Measurements from ENCODE around the gene FDX1. TPM values are rescaled to one million over a fixed set of nuclear protein-coding genes. Genes with fewer than 3 reads are reported as not detected.
"Not testable (repeated sequence)": the region's sequence is repeated elsewhere in the genome, so short reads cannot be mapped to it uniquely, and the experiment has no call there.

FDX1 gene
- total RNA-seq, 2 experiments from 2014 or later, result 10.2 to 10.6 TPM

DNA sequence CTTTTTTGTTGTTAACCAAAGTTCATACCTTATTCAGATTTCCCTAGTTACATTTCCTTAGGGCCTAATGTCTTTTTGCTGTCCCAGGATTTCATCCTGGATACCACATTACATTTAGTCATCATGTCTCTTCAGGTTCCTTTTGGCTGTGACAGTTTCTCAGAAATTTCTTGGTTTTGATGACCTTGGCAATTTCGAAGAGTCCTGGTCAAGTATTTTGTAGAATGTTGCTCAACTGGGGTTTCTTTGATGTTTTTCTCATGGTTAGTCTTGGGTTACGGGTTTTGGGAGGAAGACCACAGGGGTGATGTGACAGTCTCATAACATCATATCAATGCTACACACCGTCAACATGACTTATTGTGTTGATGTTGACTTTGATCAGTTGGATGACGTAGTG lies 39.8 kb upstream of the FDX1 start:
- intact Hi-C loops (cut with DNase I, micrococcal nuclease), result no loop called here
- Histone ChIP-seq H3K27ac (ENCODE audit: low read depth in 1 of 2, low read length in 2 of 2) (no peak overlapping the region), H3K27me3 (ENCODE audit: control insufficient read depth in 1 of 2, insufficient read depth in 2 of 2, low read length in 2 of 2) (no peaks in the 10 kb centered on the region), H3K4me3 (ENCODE audit: low read length) (no peak overlapping the region), H3K4me1 (ENCODE audit: insufficient read depth, low read length) (peaks cover 11% of the 10 kb centered on the region), H3K36me3 (ENCODE audit: insufficient read depth, low read length) (no peaks in the 10 kb centered on the region), H3K9me3 (ENCODE audit: control insufficient read depth in 1 of 2, insufficient read depth in 1 of 2, low read length in 2 of 2) (peaks cover 0 to 9% of the 10 kb centered on the region in 2 experiments)
- Mint-ChIP-seq H3K4me3 (no peak overlapping the region), H3K36me3 (ENCODE audit: low read depth) (peaks cover 11% of the 10 kb centered on the region), H3K4me1 (ENCODE audit: low read depth) (peaks cover 11% of the 10 kb centered on the region), H3K27ac (no peak overlapping the region), H3K27me3 (peaks cover 8% of the 10 kb centered on the region), H3K9me3 (peaks cover 4% of the 10 kb centered on the region)
- ATAC-seq (ENCODE audit: poor library complexity), result no peak
- ChIA-PET POLR2A (no interaction called here), CTCF (no interaction called here)
- no peak for DNase-seq
- TF ChIP-seq, protein P1, sequence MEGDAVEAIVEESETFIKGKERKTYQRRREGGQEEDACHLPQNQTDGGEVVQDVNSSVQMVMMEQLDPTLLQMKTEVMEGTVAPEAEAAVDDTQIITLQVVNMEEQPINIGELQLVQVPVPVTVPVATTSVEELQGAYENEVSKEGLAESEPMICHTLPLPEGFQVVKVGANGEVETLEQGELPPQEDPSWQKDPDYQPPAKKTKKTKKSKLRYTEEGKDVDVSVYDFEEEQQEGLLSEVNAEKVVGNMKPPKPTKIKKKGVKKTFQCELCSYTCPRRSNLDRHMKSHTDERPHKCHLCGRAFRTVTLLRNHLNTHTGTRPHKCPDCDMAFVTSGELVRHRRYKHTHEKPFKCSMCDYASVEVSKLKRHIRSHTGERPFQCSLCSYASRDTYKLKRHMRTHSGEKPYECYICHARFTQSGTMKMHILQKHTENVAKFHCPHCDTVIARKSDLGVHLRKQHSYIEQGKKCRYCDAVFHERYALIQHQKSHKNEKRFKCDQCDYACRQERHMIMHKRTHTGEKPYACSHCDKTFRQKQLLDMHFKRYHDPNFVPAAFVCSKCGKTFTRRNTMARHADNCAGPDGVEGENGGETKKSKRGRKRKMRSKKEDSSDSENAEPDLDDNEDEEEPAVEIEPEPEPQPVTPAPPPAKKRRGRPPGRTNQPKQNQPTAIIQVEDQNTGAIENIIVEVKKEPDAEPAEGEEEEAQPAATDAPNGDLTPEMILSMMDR (IDR thresholded peaks at IDR 0.05), result no peak

DNA sequence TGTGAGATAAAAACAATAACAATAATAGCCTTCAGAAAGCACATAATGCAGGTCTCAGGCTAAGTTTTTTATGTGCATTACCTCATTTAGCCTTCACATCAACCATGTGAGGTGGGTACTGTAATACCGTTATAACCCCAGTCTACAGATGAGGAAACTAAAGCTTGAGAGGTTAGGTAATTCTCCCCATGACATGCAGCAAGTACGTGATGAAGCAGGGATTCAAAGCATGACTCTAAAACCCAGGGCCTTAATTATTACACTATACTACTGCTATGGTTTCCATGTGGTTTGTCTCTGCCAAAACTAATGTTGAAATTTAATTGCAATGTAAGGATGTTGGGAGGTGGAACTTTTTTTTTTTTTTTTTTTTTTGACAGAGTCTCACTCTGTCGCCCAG lies 37.7 kb upstream of the FDX1 start:
- Mint-ChIP-seq H3K9me3 (peaks cover 2% of the 10 kb centered on the region), H3K36me3 (ENCODE audit: low read depth) (peaks cover 11% of the 10 kb centered on the region), H3K27me3 (peaks cover 14% of the 10 kb centered on the region), H3K27ac (no peak overlapping the region), H3K4me1 (ENCODE audit: low read depth) (peaks cover 11% of the 10 kb centered on the region), H3K4me3 (no peak overlapping the region)
- intact Hi-C loops (cut with DNase I, micrococcal nuclease), result no loop called here
- peaks cover 0 to 9% of the 10 kb centered on the region in 2 experiments for H3K9me3 ChIP-seq (ENCODE audit: control insufficient read depth in 1 of 2, insufficient read depth in 1 of 2, low read length in 2 of 2)
- H3K27me3 ChIP-seq (ENCODE audit: control insufficient read depth in 1 of 2, insufficient read depth in 2 of 2, low read length in 2 of 2), result no peaks in the 10 kb centered on the region
- CTCF ChIA-PET, result no interaction called here
- no peak overlapping the region for H3K4me3 ChIP-seq (ENCODE audit: low read length)
- TF ChIP-seq, protein P1 (IDR thresholded peaks at IDR 0.05), result no peak
- DNase-seq (no peak), ATAC-seq (ENCODE audit: poor library complexity) (no peak)
- peaks cover 11% of the 10 kb centered on the region for H3K4me1 ChIP-seq (ENCODE audit: insufficient read depth, low read length)
- no peak overlapping the region for H3K27ac ChIP-seq (ENCODE audit: low read depth in 1 of 2, low read length in 2 of 2)
- POLR2A ChIA-PET, result no interaction called here
- H3K36me3 ChIP-seq (ENCODE audit: insufficient read depth, low read length), result no peaks in the 10 kb centered on the region

DNA sequence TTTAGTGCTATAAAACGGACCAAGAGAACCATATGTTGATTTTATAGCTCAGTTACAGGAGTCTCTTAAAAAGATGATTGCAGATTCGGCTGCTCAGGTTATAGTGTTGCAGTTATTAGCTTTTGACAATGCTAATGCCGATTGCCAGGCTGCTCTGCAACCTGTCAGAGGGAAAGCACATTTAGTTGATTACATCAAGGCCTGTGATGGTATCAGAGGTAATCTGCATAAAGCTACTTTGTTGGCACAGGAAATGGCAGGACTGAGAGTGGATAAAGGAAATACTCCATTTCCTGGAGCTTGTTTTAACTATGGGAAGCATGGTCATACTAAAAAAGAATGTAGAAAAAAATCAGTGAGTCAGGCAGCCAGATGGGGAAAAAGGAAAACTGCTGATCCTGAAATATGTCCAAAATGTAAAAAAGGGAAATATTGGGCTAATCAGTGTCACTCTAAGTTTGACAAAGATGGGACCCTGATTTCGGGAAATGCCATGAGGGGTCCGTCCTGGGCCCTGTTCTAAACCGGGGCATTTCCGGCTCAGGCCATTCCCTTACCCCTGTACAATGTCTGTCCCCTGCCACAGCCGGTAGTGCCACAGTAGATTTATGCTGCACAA lies 32.0 kb upstream of the FDX1 start:
- H3K9me3 Mint-ChIP-seq; DNase-seq; H3K27ac ChIP-seq (ENCODE audit: low read depth in 1 of 2, low read length in 2 of 2); H3K4me1 ChIP-seq (ENCODE audit: insufficient read depth, low read length); H3K4me1 Mint-ChIP-seq (ENCODE audit: low read depth); H3K27me3 ChIP-seq (ENCODE audit: control insufficient read depth in 1 of 2, insufficient read depth in 2 of 2, low read length in 2 of 2); H3K4me3 Mint-ChIP-seq; H3K9me3 ChIP-seq (ENCODE audit: control insufficient read depth in 1 of 2, insufficient read depth in 1 of 2, low read length in 2 of 2); H3K36me3 Mint-ChIP-seq (ENCODE audit: low read depth); H3K4me3 ChIP-seq (ENCODE audit: low read length); intact Hi-C loops (cut with DNase I, micrococcal nuclease); H3K27ac Mint-ChIP-seq; H3K36me3 ChIP-seq (ENCODE audit: insufficient read depth, low read length); CTCF ChIA-PET; ATAC-seq (ENCODE audit: poor library complexity): not testable (repeated sequence)
- H3K27me3 Mint-ChIP-seq, result peaks cover 14% of the 10 kb centered on the region
- POLR2A ChIA-PET, result interaction anchor here (0.6 kb wide), 1 partner anchor 101 kb away, joined by 3 read pairs; the partner anchor contains the start of gene RDX

DNA sequence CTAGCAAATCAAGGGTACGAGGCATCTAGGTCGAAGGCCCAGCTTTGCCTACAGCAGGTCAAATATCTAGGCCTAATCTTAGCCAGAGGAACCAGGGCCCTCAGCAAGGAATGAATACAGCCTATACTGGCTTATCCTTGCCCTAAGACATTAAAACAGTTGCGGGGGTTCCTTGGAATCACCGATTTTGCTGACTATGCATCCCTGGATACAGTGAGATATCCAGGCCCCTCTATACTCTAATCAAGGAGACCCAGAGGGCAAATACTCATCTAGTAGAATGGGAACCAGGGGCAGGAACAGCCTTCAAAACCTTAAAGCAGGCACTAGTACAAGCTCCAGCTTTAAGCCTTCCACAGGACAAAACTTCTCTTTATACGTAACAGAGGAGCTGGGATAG lies 26.2 kb upstream of the FDX1 start:
- POLR2A ChIA-PET, result not testable (repeated sequence)

DNA sequence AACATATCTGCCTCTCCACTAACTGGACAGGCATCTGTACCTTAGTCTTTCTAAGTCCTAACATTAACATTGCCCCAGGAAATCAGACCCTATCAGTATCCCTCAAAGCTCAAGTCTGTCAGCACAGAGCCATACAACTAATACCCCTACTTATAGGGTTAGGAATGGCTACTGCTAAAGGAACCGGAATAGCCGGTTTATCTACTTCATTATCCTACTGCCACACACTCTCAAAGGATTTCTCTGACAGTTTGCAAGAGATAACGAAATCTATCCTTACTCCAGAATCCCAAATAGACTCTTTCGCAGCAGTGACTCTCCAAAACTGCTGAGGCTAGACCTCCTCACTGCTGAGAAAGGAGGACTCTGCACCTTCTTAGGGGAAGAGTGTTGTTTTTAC lies 24.1 kb upstream of the FDX1 start:
- DNase-seq; H3K27ac ChIP-seq (ENCODE audit: low read depth in 1 of 2, low read length in 2 of 2); H3K4me1 ChIP-seq (ENCODE audit: insufficient read depth, low read length); H3K27ac Mint-ChIP-seq; CTCF ChIA-PET; H3K9me3 ChIP-seq (ENCODE audit: control insufficient read depth in 1 of 2, insufficient read depth in 1 of 2, low read length in 2 of 2); ATAC-seq (ENCODE audit: poor library complexity); H3K36me3 ChIP-seq (ENCODE audit: insufficient read depth, low read length); H3K36me3 Mint-ChIP-seq (ENCODE audit: low read depth); H3K4me1 Mint-ChIP-seq (ENCODE audit: low read depth); POLR2A ChIA-PET; intact Hi-C loops (cut with DNase I, micrococcal nuclease); H3K27me3 Mint-ChIP-seq; H3K4me3 Mint-ChIP-seq; H3K9me3 Mint-ChIP-seq; H3K27me3 ChIP-seq (ENCODE audit: control insufficient read depth in 1 of 2, insufficient read depth in 2 of 2, low read length in 2 of 2); H3K4me3 ChIP-seq (ENCODE audit: low read length): not testable (repeated sequence)

More for the DNA sequence above, 26.2 kb upstream of the FDX1 start:
- DNase-seq; H3K27ac ChIP-seq (ENCODE audit: low read depth in 1 of 2, low read length in 2 of 2); H3K36me3 Mint-ChIP-seq (ENCODE audit: low read depth); H3K27me3 Mint-ChIP-seq; H3K36me3 ChIP-seq (ENCODE audit: insufficient read depth, low read length); H3K4me1 ChIP-seq (ENCODE audit: insufficient read depth, low read length); ATAC-seq (ENCODE audit: poor library complexity); H3K4me1 Mint-ChIP-seq (ENCODE audit: low read depth); H3K9me3 ChIP-seq (ENCODE audit: control insufficient read depth in 1 of 2, insufficient read depth in 1 of 2, low read length in 2 of 2); intact Hi-C loops (cut with DNase I, micrococcal nuclease); H3K4me3 ChIP-seq (ENCODE audit: low read length); H3K27me3 ChIP-seq (ENCODE audit: control insufficient read depth in 1 of 2, insufficient read depth in 2 of 2, low read length in 2 of 2); H3K9me3 Mint-ChIP-seq; H3K27ac Mint-ChIP-seq; H3K4me3 Mint-ChIP-seq; CTCF ChIA-PET: not testable (repeated sequence)

Data from CD4-positive, alpha-beta T cell (primary cell).